Measurements from ENCODE around the gene PRR35.

DNA sequence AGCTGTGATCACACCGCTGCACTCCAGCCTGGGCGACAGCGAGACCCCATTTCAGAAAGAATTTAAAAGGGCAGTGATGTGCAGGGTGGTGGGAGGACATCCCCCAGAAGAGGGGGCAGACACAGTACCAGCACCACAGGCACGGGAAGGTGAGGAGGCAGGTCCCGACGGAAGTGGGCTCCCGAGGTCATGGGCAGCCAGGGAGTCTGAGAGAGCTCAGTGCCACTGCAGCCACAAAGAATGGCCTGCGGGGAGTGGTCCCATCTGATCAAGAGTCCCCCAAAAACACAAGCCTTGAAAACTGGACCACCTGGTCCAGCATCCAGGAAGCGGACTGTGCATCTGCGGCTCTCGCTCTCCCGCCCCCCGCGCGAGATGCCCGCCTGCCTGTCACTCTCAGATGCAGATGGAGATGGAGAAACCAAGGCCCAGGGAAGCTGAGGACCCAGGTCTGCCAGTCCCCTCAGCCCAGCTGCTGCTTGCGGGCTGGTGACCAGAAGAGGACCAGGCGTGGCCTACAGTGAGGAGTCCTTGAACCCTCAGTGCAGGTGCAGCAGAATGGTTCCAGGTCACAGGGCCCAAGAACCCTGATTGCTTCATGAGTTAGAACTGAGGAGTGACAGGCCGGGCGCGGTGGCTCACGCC lies 37.0 kb upstream of the PRR35 start:
- TF ChIP-seq, protein P1, sequence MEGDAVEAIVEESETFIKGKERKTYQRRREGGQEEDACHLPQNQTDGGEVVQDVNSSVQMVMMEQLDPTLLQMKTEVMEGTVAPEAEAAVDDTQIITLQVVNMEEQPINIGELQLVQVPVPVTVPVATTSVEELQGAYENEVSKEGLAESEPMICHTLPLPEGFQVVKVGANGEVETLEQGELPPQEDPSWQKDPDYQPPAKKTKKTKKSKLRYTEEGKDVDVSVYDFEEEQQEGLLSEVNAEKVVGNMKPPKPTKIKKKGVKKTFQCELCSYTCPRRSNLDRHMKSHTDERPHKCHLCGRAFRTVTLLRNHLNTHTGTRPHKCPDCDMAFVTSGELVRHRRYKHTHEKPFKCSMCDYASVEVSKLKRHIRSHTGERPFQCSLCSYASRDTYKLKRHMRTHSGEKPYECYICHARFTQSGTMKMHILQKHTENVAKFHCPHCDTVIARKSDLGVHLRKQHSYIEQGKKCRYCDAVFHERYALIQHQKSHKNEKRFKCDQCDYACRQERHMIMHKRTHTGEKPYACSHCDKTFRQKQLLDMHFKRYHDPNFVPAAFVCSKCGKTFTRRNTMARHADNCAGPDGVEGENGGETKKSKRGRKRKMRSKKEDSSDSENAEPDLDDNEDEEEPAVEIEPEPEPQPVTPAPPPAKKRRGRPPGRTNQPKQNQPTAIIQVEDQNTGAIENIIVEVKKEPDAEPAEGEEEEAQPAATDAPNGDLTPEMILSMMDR (IDR thresholded peaks at IDR 0.05; ENCODE audit: low read depth, low read length, poor library complexity, severe bottlenecking): no peak
- no peak for TF ChIP-seq EZH2phosphoT487 (IDR thresholded peaks at IDR 0.05; ENCODE audit: borderline replicate concordance, low read length)

Data from DOHH2 (cell line).